ENCODE measurements around the gene CLRN2.
A peak's percentile ranks its signal among the peaks of the same experiment; 100 is the strongest.

CLRN2 gene

GRCh38 chr4:17545374-17546140 lies 30.6 kb downstream of the CLRN2 start:
- TF ChIP-seq ZFX (IDR thresholded peaks at IDR 0.05) (no peak), CTCF (conservative IDR thresholded peaks at IDR 0.05) (no peak)
- H3K27ac ChIP-seq = peak overlapping the region; percentile 29

- H3K27ac ChIP-seq = no peak overlapping the region
- no peak for TF ChIP-seq ZFX (IDR thresholded peaks at IDR 0.05)
- no peak for TF ChIP-seq CTCF (conservative IDR thresholded peaks at IDR 0.05)
These were observed 31.3 kb downstream of the CLRN2 start for GRCh38 chr4:17546222-17546621.

GRCh38 chr4:17546678-17547077 lies 31.7 kb downstream of the CLRN2 start:
- no peak overlapping the region for H3K27ac ChIP-seq
- no peak for TF ChIP-seq ZFX (IDR thresholded peaks at IDR 0.05)
- no peak for TF ChIP-seq CTCF (conservative IDR thresholded peaks at IDR 0.05)

GRCh38 chr4:17550549-17550948 lies 35.6 kb downstream of the CLRN2 start:
- H3K27ac ChIP-seq = no peak overlapping the region
- TF ChIP-seq ZFX (IDR thresholded peaks at IDR 0.05) (no peak), CTCF (conservative IDR thresholded peaks at IDR 0.05) (no peak)

- no peak overlapping the region for H3K27ac ChIP-seq
- no peak for TF ChIP-seq CTCF (conservative IDR thresholded peaks at IDR 0.05)
- TF ChIP-seq ZFX (IDR thresholded peaks at IDR 0.05) = no peak
These were observed 37.5 kb downstream of the CLRN2 start for GRCh38 chr4:17552427-17552826.

- H3K27ac ChIP-seq = no peak overlapping the region
- no peak for TF ChIP-seq CTCF (conservative IDR thresholded peaks at IDR 0.05)
- TF ChIP-seq ZFX (IDR thresholded peaks at IDR 0.05) = no peak
These were observed 39.6 kb downstream of the CLRN2 start for GRCh38 chr4:17554568-17554967.

- H3K27ac ChIP-seq = no peak overlapping the region
- no peak for TF ChIP-seq CTCF (conservative IDR thresholded peaks at IDR 0.05)
These were observed 41.5 kb downstream of the CLRN2 start for GRCh38 chr4:17556498-17556897.

Measured in C4-2B (cell line).